K562 treated with DMSO at 1 percent for 24 hours (cell line): ENCODE results near the gene TECR. TPM values are rescaled to one million over a fixed set of nuclear protein-coding genes. Genes with fewer than 3 reads are reported as not detected.

ENCODE experiments used
- total RNA-seq: library from RNA; unstranded; fragments of 300-600 nt; gene quantifications from 2 replicates; pipeline ENCODE4 v1.2.3, GENCODE V29; 2022; ENCODE audit warnings: low read depth; ENCODE audit not compliant: insufficient read depth

Gene TECR, protein sequence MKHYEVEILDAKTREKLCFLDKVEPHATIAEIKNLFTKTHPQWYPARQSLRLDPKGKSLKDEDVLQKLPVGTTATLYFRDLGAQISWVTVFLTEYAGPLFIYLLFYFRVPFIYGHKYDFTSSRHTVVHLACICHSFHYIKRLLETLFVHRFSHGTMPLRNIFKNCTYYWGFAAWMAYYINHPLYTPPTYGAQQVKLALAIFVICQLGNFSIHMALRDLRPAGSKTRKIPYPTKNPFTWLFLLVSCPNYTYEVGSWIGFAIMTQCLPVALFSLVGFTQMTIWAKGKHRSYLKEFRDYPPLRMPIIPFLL
- total RNA-seq: 434 and 485 TPM in 2 replicates

DNA sequence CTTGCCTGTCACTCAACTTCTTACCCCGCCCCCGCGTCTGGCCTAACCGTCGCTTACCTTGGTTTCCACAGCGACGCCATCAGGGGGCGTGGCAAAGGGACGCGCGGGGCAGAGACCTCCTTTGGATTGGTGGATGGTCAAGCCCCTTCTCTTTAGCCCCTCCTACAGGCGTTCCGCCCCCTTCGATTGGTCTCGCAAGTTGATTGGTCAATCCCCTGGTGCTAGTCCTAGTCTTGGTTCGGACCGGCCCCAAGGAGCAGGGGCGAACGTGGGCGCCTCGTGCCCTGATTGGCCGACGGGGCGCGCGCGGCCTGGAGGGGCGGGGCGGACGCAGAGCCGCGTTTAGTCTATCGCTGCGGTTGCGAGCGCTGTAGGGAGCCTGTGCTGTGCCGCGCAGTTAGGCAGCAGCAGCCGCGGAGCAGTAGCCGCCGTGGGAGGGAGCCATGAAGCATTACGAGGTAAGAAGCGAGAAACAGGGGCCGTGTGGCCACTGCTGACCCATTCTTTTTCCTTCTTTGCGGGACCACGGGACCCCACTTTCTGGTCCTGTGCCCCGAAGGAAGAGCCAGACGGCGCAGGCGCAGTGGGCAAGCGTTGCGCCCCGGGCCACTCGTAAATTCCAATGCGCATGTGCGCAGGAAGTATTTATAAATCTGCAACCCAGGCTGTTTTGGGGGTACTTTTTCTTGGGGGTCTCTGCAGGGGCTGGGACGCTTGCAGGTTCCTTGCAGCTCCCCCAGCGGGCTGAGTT lies at the start of gene TECR:
Gene TECR (plus strand): TSS at position 341 of the 751 bp plus-strand sequence. CDS start 103 bp downstream, at position 444.

DNA sequence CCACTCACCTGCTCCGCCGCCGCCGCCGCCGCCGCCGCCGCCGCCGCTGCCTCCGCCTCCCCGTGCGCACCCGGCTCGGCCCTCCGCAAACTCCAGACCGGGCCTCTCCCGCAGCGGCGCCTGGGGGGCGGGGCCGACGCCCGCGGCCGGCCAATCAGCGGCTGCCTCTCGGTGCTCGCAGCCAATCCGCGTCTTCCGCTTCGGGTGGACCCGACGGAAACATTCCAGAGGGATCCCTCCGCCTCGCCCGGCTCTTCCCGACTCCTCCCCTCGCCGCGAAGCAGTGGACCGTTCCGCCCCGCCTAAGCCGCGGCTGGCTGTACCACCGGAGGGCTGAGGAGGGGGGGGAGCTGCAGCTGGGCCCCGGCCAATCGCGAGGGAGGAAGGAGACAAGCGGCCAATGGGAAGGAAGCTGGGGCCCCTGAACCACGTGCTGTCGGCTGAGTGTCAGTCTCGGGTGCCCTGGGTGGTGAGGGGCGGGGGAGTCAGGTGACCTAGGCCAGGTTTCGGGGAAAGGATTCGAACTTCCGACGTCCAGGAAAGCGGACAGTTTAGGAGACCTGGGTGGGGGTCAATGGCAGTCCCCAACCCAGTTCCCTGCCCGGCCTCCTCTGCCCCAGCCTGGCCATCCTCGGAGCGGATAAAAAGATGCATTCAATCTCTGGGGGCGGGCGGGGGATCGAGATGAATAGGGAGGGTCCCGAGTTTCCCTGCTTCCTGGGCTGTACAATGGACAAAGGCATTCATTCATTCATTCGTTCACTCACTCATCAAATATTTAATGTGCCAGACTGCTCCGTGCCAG lies 33.2 kb upstream of the TECR start, which contains the start of gene GIPC1:
Gene GIPC1 (minus strand): TSS at position 99 of the 805 bp plus-strand sequence. CDS start 13,151 bp downstream, outside the sequence.

DNA sequence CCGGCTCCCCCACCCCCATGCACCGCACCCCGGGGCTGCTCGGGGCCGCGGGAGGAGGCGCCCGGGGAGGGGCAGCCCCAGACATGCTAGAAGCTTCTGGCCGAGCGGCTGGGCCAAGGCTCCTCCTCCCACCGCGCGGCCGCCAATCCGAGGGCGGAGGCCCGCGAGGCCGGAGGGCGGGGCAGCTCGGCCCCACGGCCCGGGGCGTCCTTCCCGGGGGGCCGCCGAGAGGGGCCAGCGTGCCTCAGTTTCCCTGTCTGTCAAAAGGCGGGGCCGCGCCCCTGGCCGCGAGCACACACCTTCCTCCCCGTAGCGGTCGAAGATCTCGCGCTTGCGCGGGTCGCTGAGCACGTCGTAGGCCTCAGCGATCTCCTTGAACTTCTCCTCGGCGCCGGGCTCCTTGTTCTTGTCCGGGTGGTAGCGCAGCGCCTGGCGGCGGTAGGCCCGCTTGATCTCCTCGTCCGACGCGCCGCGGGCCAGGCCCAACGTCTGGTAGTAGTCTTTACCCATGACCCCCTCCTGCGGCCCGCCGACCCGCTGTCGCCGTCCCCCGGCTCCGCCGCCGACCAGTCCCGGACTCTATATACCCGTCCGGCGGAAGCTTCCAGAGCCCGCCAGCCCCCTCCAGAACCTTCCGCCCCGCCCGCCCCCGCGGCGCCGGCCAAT lies 11.4 kb upstream of the TECR start, which contains the start of gene DNAJB1:
Gene DNAJB1 (minus strand): TSS at position 558 of the 666 bp plus-strand sequence. CDS start 48 bp downstream, at position 510.

DNA sequence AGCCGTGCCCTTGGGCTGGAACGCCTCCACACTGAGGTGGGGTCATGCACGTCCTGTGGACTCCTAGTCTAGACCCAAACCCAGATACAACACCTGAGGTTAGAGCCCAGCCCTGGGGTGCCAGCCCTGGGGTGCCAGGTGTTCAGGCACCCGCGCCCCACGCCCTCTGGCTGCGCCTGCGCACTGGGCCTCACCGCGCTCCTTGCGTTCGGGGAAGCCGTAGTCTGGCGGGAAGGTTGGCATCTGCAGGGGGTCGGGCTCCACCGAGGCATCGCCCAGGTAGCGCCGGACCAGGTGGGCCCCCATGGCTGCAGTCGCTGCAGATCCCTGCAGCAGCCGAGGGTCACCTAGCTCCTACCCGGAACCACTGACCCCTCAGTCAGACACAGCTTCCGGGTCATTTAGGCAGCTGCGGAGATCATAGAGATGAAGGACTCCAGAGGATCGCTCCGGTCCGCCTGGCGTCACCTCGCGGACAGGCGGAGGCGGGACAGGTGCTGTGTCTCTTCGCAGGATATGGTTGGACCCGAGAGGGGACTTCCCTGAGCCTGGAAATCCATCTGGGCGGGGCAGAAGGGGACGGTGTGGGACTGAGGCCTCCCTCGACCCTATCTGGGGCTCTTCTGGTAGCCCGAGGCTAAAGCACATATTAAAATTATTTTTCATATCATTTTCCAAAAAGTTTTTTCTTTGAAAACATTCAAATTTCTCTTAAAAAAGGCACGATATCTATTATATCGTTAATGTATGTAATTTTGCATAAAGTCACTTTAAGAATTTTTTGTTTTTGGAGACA lies 42.5 kb downstream of the TECR start, which contains the start of gene NDUFB7:
Gene NDUFB7 (minus strand): TSS at position 372 of the 796 bp plus-strand sequence. CDS start 66 bp downstream, at position 306.

DNA sequence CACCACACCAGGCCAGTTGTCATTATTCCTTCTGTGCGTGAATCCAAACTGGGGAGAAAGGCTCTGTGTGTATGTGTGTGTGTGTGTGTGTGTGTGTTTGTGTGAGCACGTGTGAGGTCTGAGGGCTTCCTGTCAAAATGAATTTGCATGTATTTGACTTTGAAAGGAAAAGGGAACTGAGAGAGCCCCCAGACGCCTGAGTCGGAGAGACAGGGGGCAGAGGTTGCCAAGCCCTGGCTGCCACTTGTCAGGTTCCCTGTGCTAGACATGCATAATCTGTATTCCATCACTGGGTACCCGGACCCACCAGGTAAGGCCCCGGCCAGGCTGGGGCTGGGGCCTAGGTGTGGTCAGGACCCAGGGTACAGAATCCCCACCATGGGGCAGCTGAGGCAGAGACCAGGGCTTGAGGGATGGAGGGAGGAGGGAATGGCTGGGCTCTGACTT lies 53.5 kb downstream of the TECR start, which contains the start of gene CLEC17A:
Gene CLEC17A (plus strand): TSS at position 191 of the 447 bp plus-strand sequence. CDS start 77 bp downstream, at position 268.

Other genes with a start within 250 kb of the TECR start
- 48.8 and 52.1 TPM in 2 replicates for gene ADGRE5, start 148.2 kb upstream of the TECR start, total RNA-seq
- 195 and 215 TPM in 2 replicates for gene DDX39A, start 110.3 kb upstream of the TECR start, total RNA-seq
- gene PKN1, start 96.3 kb upstream of the TECR start, total RNA-seq: 366 and 368 TPM in 2 replicates
- 0.34 TPM in 1 of 2 replicates, not detected in the other for gene PTGER1, start 54.2 kb upstream of the TECR start, total RNA-seq
- 215 and 217 TPM in 2 replicates for gene GIPC1, start 33.5 kb upstream of the TECR start, total RNA-seq
- gene DNAJB1, start 11.2 kb upstream of the TECR start, total RNA-seq: 149 and 152 TPM in 2 replicates
- 450 and 480 TPM in 2 replicates for gene NDUFB7, start 42.5 kb downstream of the TECR start, total RNA-seq
- not detected in 2 replicates for gene CLEC17A, start 53.5 kb downstream of the TECR start, total RNA-seq
- not detected in 2 replicates for gene ADGRE3, start 145.2 kb downstream of the TECR start, total RNA-seq
- 4.4 and 6.1 TPM in 2 replicates for gene ZNF333, start 160.5 kb downstream of the TECR start, total RNA-seq
- gene ADGRE2, start 249.0 kb downstream of the TECR start, total RNA-seq: 5.4 and 12.4 TPM in 2 replicates